ENCODE measurements around the gene OXSM.

GRCh38 chr3:25789596-25790556, at the start of gene OXSM:
- TF ChIP-seq POLR2A (IDR thresholded peaks at IDR 0.05), result no peak
- TF ChIP-seq CTCF (IDR thresholded peaks at IDR 0.05), result no peak

All from lower leg skin (tissue), 3 donors.